ENCODE measurements around the gene FIZ1.

FIZ1 gene

GRCh38 chr19:55599842-55600661, 735 bp upstream of the FIZ1 start, which contains the start of gene ZNF524 (continued):
- TF ChIP-seq PRDM10 (tag by site-specific recombination; IDR thresholded peaks at IDR 0.05), result peak; percentile 15; the same call in 1 of the 2 replicates
- TF ChIP-seq PRDM2 (tag by site-specific recombination; IDR thresholded peaks at IDR 0.05; ENCODE audit: borderline replicate concordance), result no peak
- peak; percentile 55; the same call in 1 of the 2 replicates for TF ChIP-seq ZSCAN30 (tag by site-specific recombination; IDR thresholded peaks at IDR 0.05)
- no peak for TF ChIP-seq ZNF768 (tag by site-specific recombination; IDR thresholded peaks at IDR 0.05)
- peak; percentile 93 for TF ChIP-seq ZXDB (tag by site-specific recombination; IDR thresholded peaks at IDR 0.05)
- TF ChIP-seq PRDM4 (tag by site-specific recombination; IDR thresholded peaks at IDR 0.05), result peak; percentile 78
- TF ChIP-seq ZFP37 (tag by site-specific recombination; IDR thresholded peaks at IDR 0.05), result peak; percentile 24; the same call in 1 of the 2 replicates
- TF ChIP-seq CTCF (tag by site-specific recombination; IDR thresholded peaks at IDR 0.05), result no peak; the same call in 1 of the 2 replicates
- TF ChIP-seq YY2 (tag by site-specific recombination; IDR thresholded peaks at IDR 0.05), result peak; percentile 98
- TF ChIP-seq KLF8 (tag by site-specific recombination; IDR thresholded peaks at IDR 0.05), result peak; percentile 99
- peak; percentile 68; the same call in 1 of the 2 replicates for TF ChIP-seq ZNF2 (tag by site-specific recombination; IDR thresholded peaks at IDR 0.05)
- no peak for TF ChIP-seq ZNF398 (tag by site-specific recombination; IDR thresholded peaks at IDR 0.05)
- peak; percentile 86 for TF ChIP-seq ZBTB26 (tag by site-specific recombination; optimal IDR thresholded peaks at IDR 0.05)
- peak; percentile 71 for TF ChIP-seq KLF17 (tag by site-specific recombination; IDR thresholded peaks at IDR 0.05)
- TF ChIP-seq ZSCAN5A (tag by site-specific recombination; IDR thresholded peaks at IDR 0.05), result 0 out of 2 replicates have a peak, but pooled peaks have one; percentile 58
- TF ChIP-seq ZBTB17 (tag by site-specific recombination; IDR thresholded peaks at IDR 0.05), result peak; percentile 97

Data from HEK293 (cell line).